ENCODE data around the gene ELK4.

ELK4 gene

DNA sequence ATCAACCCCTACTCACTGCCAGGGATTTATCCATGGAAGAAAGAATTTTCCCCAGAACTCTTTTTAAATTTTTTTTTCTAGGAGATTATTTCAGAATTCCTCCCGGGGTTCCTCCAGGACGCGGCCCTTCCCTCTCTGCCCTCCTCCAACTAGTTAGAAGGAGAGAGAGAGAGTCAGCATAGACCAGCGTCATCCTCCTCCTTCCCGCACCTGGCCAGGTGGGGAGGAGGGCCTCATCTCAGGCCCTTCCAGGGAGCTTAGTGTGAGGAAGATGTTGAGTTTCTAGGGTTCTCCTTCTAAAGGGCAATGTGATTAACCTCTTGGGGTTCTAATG, 63.7 kb downstream of the ELK4 start:
- peaks cover 63% of the 10 kb centered on the region for H3K27me3 ChIP-seq
- no peak overlapping the region for H3K4me3 ChIP-seq (ENCODE audit: low read depth, low read length)
- TF ChIP-seq, protein P1, sequence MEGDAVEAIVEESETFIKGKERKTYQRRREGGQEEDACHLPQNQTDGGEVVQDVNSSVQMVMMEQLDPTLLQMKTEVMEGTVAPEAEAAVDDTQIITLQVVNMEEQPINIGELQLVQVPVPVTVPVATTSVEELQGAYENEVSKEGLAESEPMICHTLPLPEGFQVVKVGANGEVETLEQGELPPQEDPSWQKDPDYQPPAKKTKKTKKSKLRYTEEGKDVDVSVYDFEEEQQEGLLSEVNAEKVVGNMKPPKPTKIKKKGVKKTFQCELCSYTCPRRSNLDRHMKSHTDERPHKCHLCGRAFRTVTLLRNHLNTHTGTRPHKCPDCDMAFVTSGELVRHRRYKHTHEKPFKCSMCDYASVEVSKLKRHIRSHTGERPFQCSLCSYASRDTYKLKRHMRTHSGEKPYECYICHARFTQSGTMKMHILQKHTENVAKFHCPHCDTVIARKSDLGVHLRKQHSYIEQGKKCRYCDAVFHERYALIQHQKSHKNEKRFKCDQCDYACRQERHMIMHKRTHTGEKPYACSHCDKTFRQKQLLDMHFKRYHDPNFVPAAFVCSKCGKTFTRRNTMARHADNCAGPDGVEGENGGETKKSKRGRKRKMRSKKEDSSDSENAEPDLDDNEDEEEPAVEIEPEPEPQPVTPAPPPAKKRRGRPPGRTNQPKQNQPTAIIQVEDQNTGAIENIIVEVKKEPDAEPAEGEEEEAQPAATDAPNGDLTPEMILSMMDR (IDR thresholded peaks at IDR 0.05; ENCODE audit: low read depth, low read length): no peak

DNA sequence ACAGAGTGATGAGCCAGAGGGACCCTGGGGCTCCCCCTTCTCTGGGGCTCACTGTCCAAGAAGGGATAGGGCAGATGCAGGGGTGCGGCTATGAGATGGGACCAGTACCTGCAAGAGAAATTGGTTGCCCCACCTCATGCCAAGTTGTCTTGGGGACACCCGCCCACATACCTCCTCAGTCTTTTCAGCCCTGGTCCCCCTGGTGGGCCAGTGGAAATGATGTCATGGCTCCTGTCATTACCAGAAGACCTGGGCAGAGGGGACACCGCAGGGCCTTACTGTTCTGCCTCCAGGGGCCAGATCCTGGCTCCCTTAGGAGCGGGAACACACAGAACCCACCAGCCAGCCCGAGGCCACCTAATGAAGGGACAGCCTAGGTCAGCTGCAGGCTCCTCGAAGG, 64.1 kb downstream of the ELK4 start:
- DNase-seq: no peak
- Histone ChIP-seq H3K4me3 (ENCODE audit: low read depth, low read length) (no peak overlapping the region), H3K9me3 (no peaks in the 10 kb centered on the region), H3K27me3 (peaks cover 63% of the 10 kb centered on the region), H3K4me1 (no peaks in the 10 kb centered on the region), H3K36me3 (no peaks in the 10 kb centered on the region)
- TF ChIP-seq, protein P1 (IDR thresholded peaks at IDR 0.05; ENCODE audit: low read depth, low read length): no peak

More for the DNA sequence above, 63.7 kb downstream of the ELK4 start:
- Histone ChIP-seq H3K4me1 (no peaks in the 10 kb centered on the region), H3K36me3 (no peaks in the 10 kb centered on the region), H3K9me3 (no peaks in the 10 kb centered on the region)
- no peak for DNase-seq

DNA sequence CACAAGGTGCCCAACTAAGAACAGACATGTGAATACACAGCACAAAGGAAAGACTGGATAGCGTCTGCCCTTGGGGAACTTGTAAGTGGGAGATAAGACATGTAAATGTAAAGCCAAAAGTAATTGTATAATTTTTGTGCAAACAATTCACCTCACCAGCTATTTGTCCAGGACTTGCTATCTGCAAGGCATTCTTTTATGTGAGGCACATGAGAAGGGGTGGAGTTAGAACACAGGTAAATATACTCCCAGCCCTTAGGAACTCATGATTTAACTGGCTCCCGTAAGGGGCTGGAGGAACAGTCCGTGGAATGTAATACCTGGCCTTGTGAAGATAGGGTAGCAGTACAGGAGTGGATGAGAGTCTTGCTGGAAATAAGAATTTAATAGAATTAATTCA, 66.0 kb downstream of the ELK4 start:
- no peaks in the 10 kb centered on the region for H3K36me3 ChIP-seq
- TF ChIP-seq, protein P1 (IDR thresholded peaks at IDR 0.05; ENCODE audit: low read depth, low read length): no peak
- H3K4me1 ChIP-seq: no peaks in the 10 kb centered on the region
- H3K4me3 ChIP-seq (ENCODE audit: low read depth, low read length): no peak overlapping the region
- no peak for DNase-seq
- no peaks in the 10 kb centered on the region for H3K9me3 ChIP-seq
- H3K27me3 ChIP-seq: peaks cover 45% of the 10 kb centered on the region

DNA sequence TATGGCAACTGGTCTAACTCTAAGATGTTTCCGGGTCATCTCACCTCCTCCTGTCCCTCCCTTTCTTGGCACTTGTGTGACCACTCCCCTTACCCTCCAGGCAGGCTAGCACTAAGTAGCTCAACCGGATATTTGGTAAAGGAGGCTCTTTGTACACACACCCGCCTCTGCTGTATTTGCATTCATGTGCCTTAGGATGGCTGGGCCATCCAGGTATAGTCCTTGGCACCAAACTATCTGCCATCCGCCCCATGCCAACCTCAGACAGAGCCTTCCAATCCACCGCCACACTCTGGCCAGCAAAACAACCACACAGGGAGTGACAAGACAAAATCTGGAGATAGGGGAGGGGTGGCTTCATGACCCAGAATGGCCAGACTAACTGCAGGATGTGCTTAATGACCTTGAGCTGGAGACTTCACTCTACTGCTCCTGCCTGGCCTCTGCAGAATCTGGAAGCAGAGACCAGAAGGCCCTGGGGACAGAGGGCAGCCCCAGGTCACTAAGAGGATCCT, 67.8 kb downstream of the ELK4 start:
- Histone ChIP-seq H3K4me3 (ENCODE audit: low read depth, low read length) (no peak overlapping the region), H3K9me3 (no peaks in the 10 kb centered on the region; the same call in 1 of the 2 replicates), H3K4me1 (no peaks in the 10 kb centered on the region), H3K27me3 (peaks cover 29% of the 10 kb centered on the region), H3K36me3 (no peaks in the 10 kb centered on the region)
- TF ChIP-seq, protein P1 (IDR thresholded peaks at IDR 0.05; ENCODE audit: low read depth, low read length): no peak
- DNase-seq: no peak

- TF ChIP-seq, protein P1 (IDR thresholded peaks at IDR 0.05; ENCODE audit: low read depth, low read length): no peak
- Histone ChIP-seq H3K27me3 (peaks cover 6% of the 10 kb centered on the region), H3K4me3 (ENCODE audit: low read depth, low read length) (no peak overlapping the region), H3K9me3 (no peaks in the 10 kb centered on the region; the same call in 1 of the 2 replicates), H3K36me3 (no peaks in the 10 kb centered on the region), H3K4me1 (no peaks in the 10 kb centered on the region)
- no peak for DNase-seq
Observed at GRCh38 chr1:205561501-205562203, 70.2 kb downstream of the ELK4 start.
